GM13976 (cell line): Measurements from ENCODE around the gene TMX4.

Experiments used
- DNase-seq: peaks from one replicate; pipeline ENCODE4 v3.0.0; 2012; ENCODE audit warnings: low spot score
- CTCF ChIP-seq: IDR thresholded peaks from 2 replicates; pipeline ENCODE4 v1.5.1; 2012; ENCODE audit warnings: borderline replicate concordance, mild to moderate bottlenecking; ENCODE audit not compliant: insufficient read depth; ENCODE audit errors: extremely low read depth, missing control alignments, control extremely low read depth
- in situ Hi-C: fragments of 300-500 bp; cut with MboI; formaldehyde crosslinking; loops from one replicate; pipeline ENCODE4 v1.12.0; 2022; ENCODE audit warnings: low sequenced_read_pairs, mixed read lengths, inconsistent platforms; ENCODE audit not compliant: unreplicated experiment

Gene TMX4

GRCh38 chr20:7938058-7938457 lies 81.5 kb downstream of the TMX4 start:
- DNase-seq: no peak
- no peak for TF ChIP-seq CTCF
- in situ Hi-C loops: no loop called here

GRCh38 chr20:7937328-7937727 lies 82.2 kb downstream of the TMX4 start:
- no peak for DNase-seq
- in situ Hi-C loops: no loop called here
- no peak for TF ChIP-seq CTCF

- in situ Hi-C loops: no loop called here
- TF ChIP-seq CTCF: no peak
- DNase-seq: peak; percentile 41
Measured at GRCh38 chr20:7935027-7935551, 84.5 kb downstream of the TMX4 start.

- TF ChIP-seq CTCF: no peak
- in situ Hi-C loops: no loop called here
- DNase-seq: no peak
Measured at GRCh38 chr20:7933346-7933745, 86.2 kb downstream of the TMX4 start.

GRCh38 chr20:7930343-7930742 lies 89.2 kb downstream of the TMX4 start:
- no peak for TF ChIP-seq CTCF
- in situ Hi-C loops: no loop called here
- DNase-seq: no peak
